Measurements from ENCODE around the gene LINC00305.

Gene LINC00305

DNA sequence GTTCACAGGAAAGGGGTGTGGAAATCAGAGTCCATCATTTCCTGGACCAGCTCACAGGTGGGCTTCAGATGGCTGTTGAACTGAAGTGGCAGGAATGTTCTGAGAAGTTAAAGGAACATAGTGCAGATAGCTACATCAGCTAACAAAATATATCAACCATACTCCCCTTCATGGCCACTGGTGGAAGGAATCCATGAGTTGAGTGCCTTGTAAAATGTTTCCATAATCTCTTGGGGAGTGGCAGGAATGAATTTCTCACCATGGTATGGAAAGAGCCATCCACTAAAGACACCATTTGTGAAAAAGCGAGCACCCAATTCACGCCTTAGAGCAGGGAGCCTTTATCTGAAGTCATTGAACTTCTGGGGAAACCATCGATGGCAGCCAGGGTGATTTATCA lies at the start of gene LINC00305:
TSS of gene LINC00305 (minus strand) at position 101 of the 400 bp plus-strand sequence.
- no peak for DNase-seq (ENCODE audit: low read depth in 2 of 2, low spot score in 1 of 2)

DNA sequence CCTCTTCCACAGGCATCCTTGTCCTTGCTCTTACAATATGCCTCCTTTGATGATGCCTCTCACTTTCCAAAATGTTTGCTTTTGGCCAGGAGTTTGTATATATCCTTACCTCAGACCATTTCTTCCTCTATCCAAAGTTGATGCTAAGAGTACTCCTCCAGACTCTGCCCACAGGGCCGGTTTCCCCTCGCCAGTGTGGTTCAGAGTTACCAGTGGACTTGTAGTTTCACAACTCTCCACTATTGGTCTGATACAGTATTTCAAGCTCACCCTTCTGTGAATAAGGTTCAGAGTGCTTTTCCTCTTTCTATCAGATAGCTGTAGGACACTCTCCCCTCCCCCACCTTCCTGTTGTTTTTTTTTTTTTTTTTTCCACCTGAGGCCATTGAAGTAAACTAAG lies 42.2 kb upstream of the LINC00305 start:
- no peak for DNase-seq (ENCODE audit: low read depth in 2 of 2, low spot score in 1 of 2)

DNA sequence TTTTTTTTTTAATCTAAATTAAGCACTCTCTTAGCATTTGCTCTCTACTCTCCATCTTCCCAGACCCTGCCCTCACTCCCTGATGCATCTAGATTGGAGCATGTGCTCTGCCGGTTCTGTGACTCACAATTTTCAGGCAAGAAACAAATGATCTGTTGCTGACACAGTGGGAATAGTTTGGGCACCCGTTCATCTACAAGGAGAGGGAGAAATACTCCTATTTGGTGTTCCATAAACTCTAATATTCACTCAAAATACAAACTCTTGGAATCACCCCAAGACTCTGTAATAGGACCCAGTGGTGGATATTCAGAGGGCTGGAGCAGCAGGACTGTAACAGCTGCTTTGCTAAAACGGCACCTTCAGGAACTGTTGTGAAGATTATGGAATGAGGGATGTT lies 37.1 kb upstream of the LINC00305 start:
- DNase-seq (ENCODE audit: low read depth in 2 of 2, low spot score in 1 of 2), result no peak

DNA sequence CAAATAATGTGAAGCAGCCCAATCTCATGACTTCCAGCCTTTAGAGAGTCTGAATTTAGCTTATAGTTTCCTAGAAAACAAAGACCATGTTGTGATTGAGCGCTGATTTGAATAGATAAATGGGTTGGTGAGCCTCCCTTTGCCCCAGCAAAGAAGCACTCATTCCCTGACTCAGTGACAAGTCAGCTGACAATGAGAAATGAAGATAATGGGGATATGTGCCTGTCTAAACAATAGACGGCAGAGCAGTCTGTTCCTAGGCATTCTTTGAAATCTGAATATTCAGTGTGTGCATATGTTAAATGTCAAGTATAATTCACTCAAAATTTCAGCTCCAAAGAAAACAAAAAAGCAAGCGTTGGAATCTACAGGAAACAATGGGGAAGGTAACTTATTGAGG lies 34.8 kb upstream of the LINC00305 start:
- DNase-seq (ENCODE audit: low read depth in 2 of 2, low spot score in 1 of 2), result no peak

DNA sequence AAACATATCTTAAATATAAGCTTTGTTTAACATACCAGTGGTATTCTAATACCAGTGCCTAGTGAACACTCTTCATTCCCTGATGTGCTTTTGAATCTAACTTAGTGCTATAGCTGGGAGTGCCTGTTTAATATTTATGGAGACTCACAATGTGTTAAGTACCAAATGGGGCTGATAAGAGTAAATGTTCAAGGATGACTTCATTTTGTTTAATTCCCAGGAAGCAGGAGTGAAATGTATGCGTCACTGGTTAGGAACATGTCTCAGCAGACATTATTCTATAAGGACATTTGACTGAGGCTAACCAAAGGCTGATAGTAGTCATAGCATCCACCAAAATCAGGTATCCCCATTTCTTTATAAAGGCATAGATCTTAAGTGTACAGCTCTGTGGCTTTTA lies 31.7 kb upstream of the LINC00305 start:
- no peak for DNase-seq (ENCODE audit: low read depth in 2 of 2, low spot score in 1 of 2)

DNA sequence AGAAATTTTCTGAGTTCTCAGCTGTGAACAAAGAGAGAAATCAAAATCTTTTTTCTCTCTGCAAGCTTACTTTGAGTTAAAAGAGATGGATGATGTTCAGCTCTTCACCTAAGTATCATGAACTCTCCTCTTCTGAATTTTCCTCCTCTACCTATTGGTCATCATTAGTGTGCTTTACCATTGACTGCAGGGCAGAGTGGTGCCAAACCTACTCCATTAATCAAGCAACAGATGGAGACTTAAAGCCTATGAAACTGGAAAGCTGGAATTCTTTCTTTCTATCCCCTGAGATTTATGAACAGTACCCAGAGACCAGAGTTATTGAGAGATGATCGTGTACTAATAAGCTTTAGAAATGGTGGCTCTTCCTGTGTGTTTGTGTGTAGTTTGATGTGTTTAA lies 31.3 kb upstream of the LINC00305 start:
- no peak for DNase-seq (ENCODE audit: low read depth in 2 of 2, low spot score in 1 of 2)

DNA sequence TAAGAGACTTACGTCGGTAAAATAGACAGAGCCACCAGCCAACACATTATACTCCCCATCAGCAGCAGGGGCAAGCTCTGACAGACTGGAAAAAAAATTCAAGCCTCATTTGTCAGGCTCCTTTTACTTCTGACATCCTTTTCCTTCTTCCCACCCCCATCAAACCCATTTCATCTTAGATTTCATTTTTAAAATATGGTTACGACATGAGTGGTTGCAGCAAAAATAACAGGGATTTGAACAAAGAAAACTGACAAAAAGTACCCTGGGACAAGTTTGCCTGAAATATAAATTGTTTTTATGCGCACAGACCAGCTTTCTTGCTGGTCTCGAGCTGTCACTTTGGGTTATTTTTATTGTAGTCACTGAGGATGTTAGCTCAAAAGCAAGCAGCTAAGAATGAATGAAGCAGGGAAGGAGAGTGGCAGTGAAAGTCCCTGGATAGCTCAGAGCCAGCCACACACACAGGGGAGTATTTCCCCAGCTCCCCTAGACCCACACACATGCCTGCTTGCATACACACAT lies 30.7 kb upstream of the LINC00305 start:
- DNase-seq (ENCODE audit: low read depth in 2 of 2, low spot score in 1 of 2), result no peak

DNA sequence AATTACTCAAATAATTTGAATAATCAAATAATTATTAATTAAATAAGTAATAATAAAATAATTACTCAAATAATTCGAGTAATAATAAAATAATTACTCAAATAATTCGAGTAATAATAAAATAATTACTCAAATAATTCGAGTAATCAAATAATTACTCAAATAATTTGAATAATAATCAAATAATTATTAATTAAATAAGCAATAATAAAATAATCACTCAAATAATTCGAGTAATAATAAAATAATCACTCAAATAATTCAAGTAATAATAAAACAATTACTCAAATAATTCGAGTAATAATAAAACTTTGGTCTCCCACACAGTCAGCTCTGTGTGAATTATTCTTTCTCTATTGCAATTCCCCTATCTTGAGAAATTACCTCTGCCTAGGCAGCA lies 30.0 kb upstream of the LINC00305 start:
- no peak for DNase-seq (ENCODE audit: low read depth in 2 of 2, low spot score in 1 of 2)

DNA sequence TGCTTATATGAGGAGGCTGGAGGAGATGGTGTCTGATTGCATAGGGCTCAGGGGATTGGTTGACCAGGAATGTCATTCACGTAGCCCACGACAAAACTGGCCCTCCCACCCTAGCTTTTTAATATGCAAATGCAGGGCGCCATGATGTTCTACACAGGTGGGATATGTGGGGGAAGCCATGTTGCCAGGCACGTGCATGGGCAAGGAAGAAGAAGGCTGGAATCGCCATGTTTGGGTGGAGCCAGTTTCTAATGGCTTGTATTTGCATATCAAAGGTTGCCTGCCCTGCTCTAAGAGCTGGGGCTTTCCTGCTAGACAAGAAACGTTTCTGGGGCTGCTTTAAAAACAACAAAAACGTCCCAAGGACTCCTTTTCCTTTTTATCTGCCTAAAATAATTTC lies 26.5 kb upstream of the LINC00305 start:
- no peak for DNase-seq (ENCODE audit: low read depth in 2 of 2, low spot score in 1 of 2)

DNA sequence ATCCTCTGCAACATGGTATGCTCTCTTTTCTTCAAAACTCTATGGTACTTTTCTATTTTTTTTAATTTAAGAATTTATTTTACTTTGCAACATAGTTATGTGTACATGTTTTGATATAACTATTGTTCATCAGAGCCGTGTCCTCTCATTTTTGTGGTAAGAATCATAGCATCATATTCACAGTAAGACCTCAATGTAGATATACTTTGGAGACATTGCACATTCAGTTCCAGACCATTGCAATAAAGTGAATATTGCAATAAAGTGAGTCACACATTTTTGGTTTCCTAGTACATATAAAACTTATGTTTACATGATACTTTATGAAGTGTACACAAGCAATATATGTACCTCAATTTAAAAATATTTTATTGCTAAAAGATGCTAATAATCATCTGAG lies 22.7 kb upstream of the LINC00305 start:
- no peak for DNase-seq (ENCODE audit: low read depth in 2 of 2, low spot score in 1 of 2)

DNA sequence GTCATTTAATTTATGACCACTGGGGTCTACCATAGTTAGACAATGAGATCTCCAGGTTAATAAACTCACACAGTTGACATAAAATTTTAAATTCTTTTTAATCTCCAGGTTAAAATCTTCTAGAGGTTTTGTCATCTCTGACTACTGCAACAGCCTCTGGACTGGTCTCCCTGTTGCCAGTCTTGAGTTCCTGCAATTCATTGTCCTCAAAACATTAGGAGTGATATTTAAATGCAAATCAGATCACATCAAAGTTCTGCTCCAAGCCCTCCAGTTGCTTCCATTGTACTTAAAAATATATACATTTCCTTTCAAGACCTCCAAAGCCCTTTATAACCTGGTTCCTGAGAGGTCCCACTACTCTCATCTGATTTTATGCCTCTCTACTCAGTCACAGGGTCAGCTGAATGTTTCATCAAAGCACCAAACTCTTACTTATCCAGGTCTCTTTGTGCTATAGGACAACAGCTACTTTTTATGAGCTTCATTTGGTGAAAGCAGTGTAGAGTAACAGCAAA lies 18.6 kb upstream of the LINC00305 start:
- DNase-seq (ENCODE audit: low read depth in 2 of 2, low spot score in 1 of 2), result no peak

DNA sequence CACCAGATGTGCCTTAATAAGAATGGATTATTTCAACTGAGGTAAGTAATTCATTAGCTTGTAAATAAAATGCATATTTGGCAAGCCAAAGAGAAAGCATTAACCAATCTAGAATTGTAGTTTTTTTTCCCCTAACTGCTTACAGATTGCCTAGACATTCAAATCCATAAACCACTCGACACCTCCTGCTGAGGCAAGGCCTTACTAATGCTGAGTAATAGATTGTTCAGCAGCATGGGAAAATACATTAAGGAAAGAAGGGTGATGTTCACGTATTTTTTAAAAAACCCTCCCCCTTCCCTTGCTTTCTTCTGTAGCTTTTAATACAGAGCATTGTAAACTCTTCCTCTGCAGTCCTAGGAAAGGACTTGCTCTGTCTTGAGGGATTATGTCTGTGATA lies 17.0 kb upstream of the LINC00305 start:
- DNase-seq (ENCODE audit: low read depth in 2 of 2, low spot score in 1 of 2), result no peak

DNA sequence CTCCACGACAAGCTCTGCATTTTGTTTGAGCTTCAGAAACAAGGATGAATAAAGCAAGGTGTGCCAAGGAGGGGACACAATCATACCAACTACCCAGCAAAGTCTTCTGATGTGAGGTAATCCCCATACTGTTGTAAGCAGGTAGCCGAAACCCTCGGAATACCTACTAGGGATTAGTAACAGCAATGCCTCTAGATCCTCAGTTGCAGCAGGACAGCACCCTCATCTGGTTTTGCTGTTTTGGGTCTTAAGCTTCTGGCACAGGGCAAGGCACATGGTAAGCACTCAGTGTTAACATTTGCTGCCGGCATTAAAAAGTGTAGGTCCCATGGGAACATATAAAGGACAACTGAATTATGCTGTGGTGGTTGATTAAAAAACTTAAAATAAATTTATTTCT lies 16.0 kb upstream of the LINC00305 start:
- no peak for DNase-seq (ENCODE audit: low read depth in 2 of 2, low spot score in 1 of 2)

DNA sequence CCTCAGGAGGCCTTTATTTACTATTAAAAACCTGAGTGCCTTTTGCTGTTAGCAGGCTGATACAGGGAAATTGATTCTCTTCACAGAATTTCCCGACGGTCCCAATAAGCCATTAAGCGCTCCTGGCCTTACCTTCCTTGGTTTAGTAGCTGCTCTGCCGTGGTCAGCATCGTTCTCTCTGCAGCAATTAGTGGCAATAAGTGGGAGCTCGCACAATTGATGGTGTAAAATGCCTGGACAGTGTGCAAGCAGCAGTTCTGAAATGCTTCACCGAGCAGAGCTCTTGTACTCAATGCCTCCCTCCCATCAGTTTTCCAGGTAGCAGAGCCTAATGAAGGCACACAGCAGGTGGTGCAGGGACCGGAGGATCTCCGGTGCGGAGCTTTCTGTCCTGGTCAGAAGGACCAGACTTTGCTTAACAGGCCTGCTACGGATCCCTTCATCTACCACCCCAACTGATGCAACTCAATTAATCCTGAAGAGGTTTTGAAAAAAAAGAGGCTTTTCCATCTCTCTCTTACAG lies 1.1 kb upstream of the LINC00305 start:
- DNase-seq (ENCODE audit: low read depth in 2 of 2, low spot score in 1 of 2), result no peak

DNA sequence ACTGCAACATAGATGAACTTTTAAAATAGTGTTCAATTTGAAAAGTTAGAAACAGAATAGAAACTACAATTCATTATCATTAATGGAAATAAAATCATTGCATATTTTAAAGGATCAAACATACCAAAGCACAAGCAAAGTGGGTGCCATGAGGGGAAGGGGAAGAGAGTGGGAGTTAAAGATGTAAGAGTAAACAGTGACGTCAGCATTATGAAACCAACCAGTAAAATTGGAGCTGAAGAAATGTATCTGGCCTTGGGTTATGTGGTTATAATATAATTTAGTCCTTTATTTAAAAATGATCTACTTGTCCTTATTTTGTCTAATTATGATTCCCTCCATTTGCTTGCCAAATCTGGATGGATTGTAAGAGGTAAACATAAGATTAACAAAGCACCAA lies 6.0 kb downstream of the LINC00305 start:
- no peak for DNase-seq (ENCODE audit: low read depth in 2 of 2, low spot score in 1 of 2)

DNA sequence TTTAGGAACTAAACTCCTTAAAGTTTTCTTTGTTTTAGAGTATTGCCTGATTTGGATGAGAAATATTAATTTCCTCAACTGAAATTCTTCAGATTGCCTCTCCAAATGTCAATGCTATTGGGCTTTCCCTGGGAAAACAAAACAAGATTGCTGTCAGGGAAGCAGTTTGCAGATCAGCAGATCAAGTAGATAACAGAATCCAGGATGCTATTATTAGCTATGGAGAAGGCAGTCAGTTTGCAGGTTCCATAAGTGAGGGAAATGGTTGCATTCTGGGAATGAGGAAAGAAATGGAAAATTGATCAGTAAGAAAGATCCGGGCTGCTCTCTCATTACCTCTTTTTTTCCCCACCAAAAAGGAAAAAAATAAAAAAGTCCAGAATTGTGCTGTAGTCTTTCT lies 11.0 kb downstream of the LINC00305 start:
- DNase-seq (ENCODE audit: low read depth in 2 of 2, low spot score in 1 of 2), result no peak

DNA sequence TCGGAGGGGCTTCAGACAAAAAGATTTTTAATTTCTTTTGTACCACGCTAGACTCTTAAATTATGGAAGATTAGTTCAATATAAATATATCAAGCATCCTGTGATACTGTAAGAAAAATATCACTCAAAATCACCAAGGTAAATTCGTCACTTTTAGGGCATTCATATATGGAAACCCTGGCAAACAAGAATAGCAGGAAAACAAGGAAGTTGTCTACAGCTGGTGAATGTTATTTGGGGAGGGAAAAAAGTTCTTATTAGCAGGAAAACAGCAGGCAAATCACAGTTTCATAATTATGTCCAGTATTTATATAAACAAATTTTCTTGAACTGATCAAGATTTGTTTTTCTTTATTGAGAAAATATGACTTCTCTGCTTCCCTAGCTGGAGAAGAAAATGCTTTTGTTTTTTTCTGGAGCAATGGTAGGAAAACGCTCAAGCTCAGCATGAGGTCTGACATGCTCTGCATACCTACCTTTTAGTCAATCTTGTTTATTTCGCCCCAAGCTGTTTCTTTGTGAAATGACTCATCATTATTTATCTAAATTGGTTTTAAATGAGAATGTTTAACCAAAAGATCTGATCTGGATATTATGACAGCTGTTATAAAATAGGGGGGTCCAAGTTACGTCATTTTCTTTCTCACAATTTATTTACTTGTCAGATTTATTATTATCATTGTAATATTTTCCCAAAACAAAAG lies 14.7 kb downstream of the LINC00305 start:
- DNase-seq (ENCODE audit: low read depth in 2 of 2, low spot score in 1 of 2), result no peak

DNA sequence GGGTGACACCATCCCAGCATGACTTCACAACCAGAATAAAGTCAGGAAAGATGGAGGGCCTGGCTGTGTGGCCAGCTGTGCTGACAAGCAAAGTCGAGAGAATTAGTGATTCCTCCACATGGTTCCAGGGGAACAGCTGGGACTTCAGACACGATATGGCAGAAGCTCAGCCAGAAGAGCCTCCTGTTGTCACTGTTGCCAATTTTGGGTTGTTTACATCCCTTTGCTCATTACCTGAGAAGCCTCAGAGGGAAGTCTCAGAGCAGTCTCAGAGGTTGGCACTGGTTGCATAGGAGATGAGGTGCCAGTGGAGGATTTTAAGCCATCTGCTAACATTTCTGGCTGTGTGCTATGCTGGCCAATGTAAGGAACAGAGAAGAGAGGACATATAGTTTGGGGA lies 16.0 kb downstream of the LINC00305 start:
- no peak for DNase-seq (ENCODE audit: low read depth in 2 of 2, low spot score in 1 of 2)

DNA sequence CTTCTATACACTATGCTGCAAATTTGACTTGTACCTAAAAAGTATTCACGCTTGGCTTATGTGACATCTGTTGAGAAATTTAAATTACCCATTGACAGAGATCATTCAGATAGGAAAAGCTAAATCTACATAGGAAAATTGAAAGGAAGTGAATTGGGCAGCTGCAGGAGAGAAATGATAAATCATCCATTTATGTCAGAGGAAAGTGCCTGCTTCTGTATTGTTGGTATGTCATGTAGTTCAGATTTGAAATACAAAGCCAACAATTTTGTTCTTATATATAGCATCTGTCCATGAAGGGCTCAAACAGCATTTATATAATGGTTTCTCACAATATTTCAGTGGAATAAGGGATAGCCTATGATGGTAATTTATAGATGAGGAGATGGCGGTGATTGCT lies 17.6 kb downstream of the LINC00305 start:
- DNase-seq (ENCODE audit: low read depth in 2 of 2, low spot score in 1 of 2), result no peak

DNA sequence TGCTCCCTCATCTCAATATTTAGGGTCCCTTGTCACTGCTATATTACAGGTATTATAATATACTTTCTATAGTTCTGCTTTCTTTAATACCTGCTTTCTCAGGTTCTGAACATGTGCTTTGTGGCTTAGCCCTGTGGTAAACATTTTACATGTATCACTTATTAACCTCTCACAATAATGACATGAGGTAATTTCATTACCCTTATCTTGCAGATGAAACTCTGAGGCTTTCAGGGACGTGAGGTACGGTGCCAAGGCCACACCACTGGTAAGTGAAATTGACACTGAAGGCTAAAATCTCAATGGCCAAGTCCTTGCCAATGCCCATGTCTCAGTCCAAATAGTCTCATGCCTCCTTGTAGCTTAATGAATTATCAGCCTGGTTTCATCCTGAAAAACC lies 21.7 kb downstream of the LINC00305 start:
- no peak for DNase-seq (ENCODE audit: low read depth in 2 of 2, low spot score in 1 of 2)

DNA sequence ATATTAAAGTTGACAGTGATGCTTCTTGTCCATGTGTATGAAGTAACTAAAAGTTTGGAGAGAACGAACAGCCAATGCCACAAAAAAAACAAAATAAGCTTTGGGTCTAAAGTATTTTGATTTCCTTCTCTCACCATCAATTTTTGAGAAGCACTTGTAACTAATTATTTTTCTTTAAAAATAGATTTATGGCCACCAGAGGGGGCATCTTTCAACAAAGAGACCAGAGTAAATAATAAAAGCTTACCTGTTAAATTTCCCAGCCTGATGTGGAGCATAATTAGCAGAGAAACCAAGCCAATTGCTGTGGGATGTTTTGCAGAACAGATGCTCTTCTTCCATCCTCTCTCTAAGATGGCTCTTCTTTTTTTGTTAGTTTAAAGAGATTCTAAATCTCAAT lies 29.0 kb downstream of the LINC00305 start:
- no peak for DNase-seq (ENCODE audit: low read depth in 2 of 2, low spot score in 1 of 2)

DNA sequence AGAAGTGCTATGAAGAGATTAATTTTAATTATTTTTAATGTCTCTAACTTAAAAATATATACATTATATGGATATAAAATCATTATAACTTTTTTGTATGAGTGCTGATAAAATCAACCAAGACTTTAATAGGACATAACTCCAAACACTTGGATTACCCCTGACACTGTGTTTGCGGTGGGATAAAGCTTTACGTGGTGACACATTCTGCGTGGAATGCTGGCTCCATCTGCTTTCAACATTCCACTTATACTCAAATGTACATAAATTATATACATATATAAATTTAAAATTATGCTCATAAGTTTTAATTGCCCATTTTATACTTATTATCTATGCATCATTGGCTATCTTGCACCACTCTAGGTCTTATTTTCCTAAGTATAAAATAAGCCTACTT lies 30.5 kb downstream of the LINC00305 start:
- DNase-seq (ENCODE audit: low read depth in 2 of 2, low spot score in 1 of 2), result no peak

Data from stimulated activated CD8-positive, alpha-beta memory T cell treated with anti-CD3 and anti-CD28 coated beads, Interleukin-4, amount 100 ng/mL, for 1 hour (primary cell).